Renal cortex interstitium (tissue), 15 donors: ENCODE data around the gene MGAT4B. TPM values are rescaled to one million over a fixed set of nuclear protein-coding genes. Genes with fewer than 3 reads are reported as not detected.
"Not testable (repeated sequence)": the region's sequence is repeated elsewhere in the genome, so short reads cannot be mapped to it uniquely, and the experiment has no call there.

ENCODE experiments used
- DNase-seq, 11 donors: peaks; one replicate each; pipeline ENCODE4 v3.0.0-alpha.2; 2013; ENCODE audit warnings: low read depth in 9 of 11, low spot score in 4 of 11; ENCODE audit errors: extremely low read depth in 1 of 11
- long read RNA-seq, 16 experiments: transcript quantifications; one replicate each; lab custom pipeline, GENCODE V29; 2026
- polyA plus RNA-seq, 3 donors: library from polyadenylated mRNA; unstranded; fragments of 120-200 nt; gene quantifications; one replicate each; pipeline ENCODE4 v1.2.1, GENCODE V29; 2013; ENCODE audit not compliant: insufficient read length in 3 of 3

MGAT4B gene
- 100 to 1,000 TPM; 160 to 181 (median 173) TPM for polyA plus RNA-seq
- long read RNA-seq, donor 1, transcript MGAT4B-201 (15 exons, 2,446 nt), result major isoform, 17 of 84 reads
- long read RNA-seq, donor 1, partial matches to known transcripts, result 37 of 84 reads
- long read RNA-seq, donor 1, other reads (novel, unspliced or antisense), result 30 of 84 reads
- long read RNA-seq, donor 2, transcript MGAT4B-201 (15 exons, 2,446 nt), result major isoform, 9 of 13 reads
- long read RNA-seq, donor 2, partial matches to known transcripts, result 0 of 13 reads
- long read RNA-seq, donor 2, other reads (novel, unspliced or antisense), result 0 of 13 reads
- long read RNA-seq, donor 3, transcript MGAT4B-201 (15 exons, 2,446 nt), result major isoform, 18 of 22 reads
- long read RNA-seq, donor 3, partial matches to known transcripts, result 0 of 22 reads
- long read RNA-seq, donor 3, other reads (novel, unspliced or antisense), result 0 of 22 reads
- long read RNA-seq, donor 4, transcript MGAT4B-201 (15 exons, 2,446 nt), result major isoform, 17 of 98 reads
- long read RNA-seq, donor 4, partial matches to known transcripts, result 41 of 98 reads
- long read RNA-seq, donor 4, other reads (novel, unspliced or antisense), result 38 of 98 reads
- long read RNA-seq, donor 5, result 0 reads
- long read RNA-seq, donor 6, transcript MGAT4B-201 (15 exons, 2,446 nt), result major isoform, 12 of 80 reads
- long read RNA-seq, donor 6, partial matches to known transcripts, result 43 of 80 reads
- long read RNA-seq, donor 6, other reads (novel, unspliced or antisense), result 24 of 80 reads
- long read RNA-seq, donor 7, transcript MGAT4B-201 (15 exons, 2,446 nt), result major isoform, 16 of 17 reads
- long read RNA-seq, donor 7, partial matches to known transcripts, result 0 of 17 reads
- long read RNA-seq, donor 7, other reads (novel, unspliced or antisense), result 0 of 17 reads
- long read RNA-seq, donor 8, result 0 reads
- long read RNA-seq, donor 9, transcript MGAT4B-201 (15 exons, 2,446 nt), result major isoform, 11 of 26 reads
- long read RNA-seq, donor 9, partial matches to known transcripts, result 10 of 26 reads
- long read RNA-seq, donor 9, other reads (novel, unspliced or antisense), result 5 of 26 reads
- long read RNA-seq, donor 10, transcript MGAT4B-201 (15 exons, 2,446 nt), result major isoform, 10 of 13 reads
- long read RNA-seq, donor 10, partial matches to known transcripts, result 0 of 13 reads
- long read RNA-seq, donor 10, other reads (novel, unspliced or antisense), result 0 of 13 reads
- long read RNA-seq, donor 11, transcript MGAT4B-201 (15 exons, 2,446 nt), result major isoform, 20 of 21 reads
- long read RNA-seq, donor 11, partial matches to known transcripts, result 0 of 21 reads
- long read RNA-seq, donor 11, other reads (novel, unspliced or antisense), result 0 of 21 reads
- long read RNA-seq, donor 12, partial matches to known transcripts, result 7 of 26 reads
- long read RNA-seq, donor 12, other reads (novel, unspliced or antisense), result 15 of 26 reads
- long read RNA-seq, donor 13, result 0 reads
- long read RNA-seq, donor 14, transcript MGAT4B-201 (15 exons, 2,446 nt), result major isoform, 10 of 306 reads
- long read RNA-seq, donor 14, partial matches to known transcripts, result 257 of 306 reads
- long read RNA-seq, donor 14, other reads (novel, unspliced or antisense), result 36 of 306 reads
- long read RNA-seq, donor 15, partial matches to known transcripts, result 142 of 158 reads
- long read RNA-seq, donor 15, other reads (novel, unspliced or antisense), result 13 of 158 reads
- long read RNA-seq, donor 16, transcript MGAT4B-201 (15 exons, 2,446 nt), result major isoform, 35 of 80 reads
- long read RNA-seq, donor 16, partial matches to known transcripts, result 43 of 80 reads
- long read RNA-seq, donor 16, other reads (novel, unspliced or antisense), result 0 of 80 reads

DNA sequence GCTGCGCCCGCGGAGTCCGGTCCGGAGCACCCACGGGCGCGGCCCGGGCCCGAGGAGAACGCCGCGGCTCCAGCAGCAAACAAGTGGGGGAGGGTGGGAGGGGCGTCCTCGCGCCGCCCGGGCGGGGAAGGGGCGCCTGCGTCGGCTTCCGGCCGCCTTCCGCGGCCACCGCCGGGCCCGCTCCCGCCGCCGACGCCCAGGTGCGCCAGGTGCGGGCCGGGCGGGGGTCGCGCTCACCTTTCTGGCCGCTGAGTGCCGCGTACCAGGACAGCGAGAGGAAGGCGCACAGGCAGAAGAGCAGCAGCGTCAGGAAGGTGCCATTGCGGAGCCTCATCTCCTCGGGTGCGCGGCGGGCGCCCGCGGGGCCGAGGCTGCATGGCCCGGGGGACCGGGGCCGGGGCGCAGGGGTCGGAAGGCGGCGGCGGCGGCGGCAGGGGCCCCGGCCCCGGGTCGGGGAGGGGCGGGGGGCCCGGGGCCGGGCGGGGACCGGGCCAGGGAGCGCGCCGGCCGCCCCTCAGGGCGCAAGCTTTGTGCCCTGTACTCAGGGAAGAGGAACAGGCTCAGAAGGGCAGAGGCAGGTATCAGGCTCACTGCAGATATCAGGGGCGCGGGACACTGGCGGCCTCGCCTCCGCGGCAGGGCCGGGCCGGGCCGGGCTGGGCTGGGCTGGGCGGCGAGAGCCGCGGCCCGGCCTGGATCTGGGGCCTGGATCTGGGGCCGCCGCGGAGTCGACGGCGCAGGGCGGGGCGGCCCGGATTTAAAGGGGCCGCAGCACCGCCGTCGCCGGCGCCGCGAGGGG lies at the start of gene MGAT4B:
MGAT4B (minus strand) TSS at position 617 of the 799 bp plus-strand sequence; CDS start at position 334, 283 bp downstream.
- peak in 2 of 11 donors; percentile 69 to 76 for DNase-seq

- no peak for DNase-seq
Measured at GRCh38 chr5:179854356-179854755, 47.7 kb upstream of the MGAT4B start.

DNA sequence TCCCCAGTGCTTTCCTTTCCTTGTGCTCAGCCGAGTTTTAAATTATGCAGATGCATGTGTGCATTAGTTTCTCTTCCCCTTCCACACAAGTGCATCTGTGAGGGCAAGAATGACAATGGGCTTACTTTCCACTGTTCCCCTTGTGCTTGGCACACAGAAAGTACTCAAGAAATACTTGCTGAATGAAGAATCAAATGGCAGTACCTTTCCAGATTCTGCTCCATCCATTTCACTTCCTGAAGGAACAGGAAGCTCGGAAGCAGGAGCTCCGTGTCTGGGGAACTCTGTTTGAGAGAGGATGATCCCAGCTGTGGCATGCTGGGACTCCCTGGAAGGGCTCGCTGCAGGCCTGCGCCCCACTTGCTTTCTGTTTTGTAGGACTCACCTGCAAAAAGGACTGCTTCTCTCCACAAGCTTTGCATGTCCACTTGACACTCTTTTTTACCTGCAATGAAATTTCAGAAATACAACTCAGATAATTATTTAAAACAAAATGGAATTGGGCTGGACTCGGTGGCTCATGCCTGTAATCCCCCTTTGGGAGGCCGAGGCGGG lies 46.4 kb upstream of the MGAT4B start:
- DNase-seq, result no peak

DNA sequence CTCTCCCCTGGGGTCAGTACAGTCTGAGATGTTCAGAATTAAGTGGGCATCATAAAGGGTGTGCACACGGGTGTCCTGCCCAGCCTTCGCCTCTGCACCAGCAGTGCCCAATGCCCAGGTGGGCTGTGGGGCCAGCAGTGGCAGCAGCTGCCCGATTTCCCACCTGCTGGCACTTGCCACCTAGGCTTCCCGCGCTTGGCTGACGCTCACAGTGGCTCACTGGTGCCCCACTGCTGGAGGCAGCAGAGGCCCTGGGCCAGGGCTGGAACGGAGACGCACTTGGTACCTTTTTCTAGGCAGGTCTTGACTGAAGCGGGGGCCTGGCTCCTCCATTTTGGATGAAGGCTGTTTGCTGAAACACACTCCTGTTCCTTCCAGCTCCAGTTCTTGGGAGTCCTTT lies 35.0 kb upstream of the MGAT4B start:
- DNase-seq, result no peak

GRCh38 chr5:179840766-179841165 lies 34.1 kb upstream of the MGAT4B start:
- DNase-seq, result no peak

GRCh38 chr5:179840321-179840720 lies 33.7 kb upstream of the MGAT4B start:
- DNase-seq, result no peak

DNA sequence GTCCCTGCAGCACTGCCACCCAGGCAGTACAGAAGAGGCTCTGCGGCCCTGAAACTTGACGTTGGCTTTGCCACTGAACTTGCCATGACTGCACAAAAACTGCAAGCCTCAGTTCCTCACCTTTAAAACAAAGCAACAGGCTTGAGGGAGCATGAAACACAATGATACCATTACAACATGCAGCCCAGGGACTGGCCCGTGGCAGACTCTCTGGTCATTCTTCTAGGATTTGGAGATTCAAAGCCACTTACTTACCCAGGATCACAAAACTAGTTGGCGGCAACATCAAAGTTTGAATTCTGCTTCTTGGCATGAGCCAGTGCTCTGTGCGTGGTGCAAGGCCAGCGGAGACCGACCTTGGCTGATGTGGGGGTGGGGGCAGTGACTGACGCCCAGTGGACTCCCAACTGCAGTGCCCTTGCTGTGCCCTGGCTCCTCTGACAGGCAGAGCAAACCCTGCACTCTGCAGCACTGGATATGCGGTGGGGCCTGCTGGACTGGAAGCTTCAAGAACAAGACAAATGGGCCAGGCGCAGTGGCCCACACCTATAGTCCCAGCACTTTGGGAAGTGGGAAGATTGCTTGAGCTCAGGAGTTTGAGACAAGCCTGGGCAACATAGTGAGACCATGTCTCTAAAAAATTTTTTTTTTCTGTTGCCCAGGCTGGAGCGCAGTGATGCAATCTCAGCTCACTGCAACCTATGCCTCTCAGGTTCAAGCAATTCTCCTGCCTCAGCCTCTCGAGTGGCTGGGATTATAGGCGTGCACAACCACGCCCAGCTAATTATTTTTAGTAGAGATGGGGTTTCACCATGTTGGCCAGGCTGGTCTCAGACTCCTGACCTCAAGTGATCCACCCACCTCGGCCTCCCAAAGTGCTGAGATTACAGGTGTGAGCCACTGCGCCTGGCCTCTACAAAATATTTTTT lies 32.9 kb upstream of the MGAT4B start:
- DNase-seq, result no peak

- no peak for DNase-seq
Measured at GRCh38 chr5:179837076-179838011, 30.7 kb upstream of the MGAT4B start.

- no peak for DNase-seq
Measured at GRCh38 chr5:179836225-179837019, 29.8 kb upstream of the MGAT4B start.

- not testable (repeated sequence) for DNase-seq
Measured at GRCh38 chr5:179834871-179835270, 28.2 kb upstream of the MGAT4B start.

GRCh38 chr5:179834120-179834519 lies 27.5 kb upstream of the MGAT4B start:
- no peak for DNase-seq

DNA sequence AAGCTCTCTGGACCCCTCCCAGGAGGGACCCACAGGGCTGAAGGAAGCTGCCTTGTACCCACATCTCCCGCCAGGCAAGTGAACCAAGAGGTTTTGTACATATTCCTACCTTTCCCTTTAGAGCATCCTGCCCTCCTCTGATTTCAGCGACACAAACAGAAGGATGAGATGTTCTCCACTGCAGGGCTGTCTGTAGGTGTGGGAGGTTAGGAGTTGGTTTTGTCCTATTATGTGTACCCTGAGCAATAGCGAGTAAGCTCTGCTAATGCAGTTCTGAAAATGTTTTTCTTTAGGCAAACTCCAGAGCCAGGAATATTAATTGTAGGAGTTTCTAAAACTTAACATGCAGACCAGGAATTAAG lies 27.0 kb upstream of the MGAT4B start:
- no peak for DNase-seq

DNA sequence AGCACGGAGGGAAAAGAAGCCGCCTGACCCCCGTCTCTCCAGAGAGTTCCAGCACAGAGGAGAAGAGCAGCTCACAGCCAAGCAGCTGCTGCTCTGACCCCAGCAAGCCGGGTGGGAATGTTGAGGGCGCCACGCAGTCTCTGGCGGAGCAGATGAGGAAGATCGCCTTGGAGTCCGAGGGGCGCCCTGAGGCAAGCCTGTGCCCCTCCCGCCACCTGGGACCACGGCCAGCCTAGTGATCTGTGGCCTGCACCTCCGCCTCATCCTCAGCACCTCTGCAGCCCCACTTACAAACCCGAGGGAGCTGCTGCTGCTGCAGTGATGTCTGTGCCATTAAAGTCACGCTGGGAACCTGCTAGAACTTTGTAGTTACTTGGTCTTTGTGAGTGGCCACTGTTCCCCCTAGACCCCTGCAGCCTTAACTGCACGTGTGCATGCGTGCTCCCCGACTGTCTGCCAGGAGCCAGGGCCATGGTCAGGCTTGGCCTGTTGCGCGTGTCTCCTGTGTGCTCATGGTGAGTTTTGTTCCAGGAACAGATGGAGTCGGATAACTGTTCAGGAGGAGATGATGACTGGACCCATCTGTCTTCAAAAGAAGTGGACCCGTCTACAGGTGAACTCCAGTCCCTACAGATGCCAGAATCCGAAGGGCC lies 26.5 kb upstream of the MGAT4B start:
- no peak for DNase-seq
